ENCODE measurements around the gene AHI1.

Gene AHI1

GRCh38 chr6:135285165-135285564, 212.4 kb downstream of the AHI1 start:
- no peak for DNase-seq (ENCODE audit: low spot score)
- no peak for TF ChIP-seq CTCF (IDR thresholded peaks at IDR 0.05; ENCODE audit: extremely low read depth, missing control alignments)

GRCh38 chr6:135283926-135284325, 213.6 kb downstream of the AHI1 start:
- TF ChIP-seq CTCF (IDR thresholded peaks at IDR 0.05; ENCODE audit: extremely low read depth, missing control alignments): no peak
- DNase-seq (ENCODE audit: low spot score): no peak

GRCh38 chr6:135282395-135282794, 215.1 kb downstream of the AHI1 start:
- DNase-seq (ENCODE audit: low spot score): no peak
- no peak for TF ChIP-seq CTCF (IDR thresholded peaks at IDR 0.05; ENCODE audit: extremely low read depth, missing control alignments)

- no peak for DNase-seq (ENCODE audit: low spot score)
- no peak for TF ChIP-seq CTCF (IDR thresholded peaks at IDR 0.05; ENCODE audit: extremely low read depth, missing control alignments)
Observed at GRCh38 chr6:135281964-135282363, 215.6 kb downstream of the AHI1 start.

- TF ChIP-seq CTCF (IDR thresholded peaks at IDR 0.05; ENCODE audit: extremely low read depth, missing control alignments): no peak
- DNase-seq (ENCODE audit: low spot score): no peak
Observed at GRCh38 chr6:135281227-135281626, 216.3 kb downstream of the AHI1 start.

GRCh38 chr6:135280375-135281136, 217.0 kb downstream of the AHI1 start:
- no peak for DNase-seq (ENCODE audit: low spot score)
- TF ChIP-seq CTCF (IDR thresholded peaks at IDR 0.05; ENCODE audit: extremely low read depth, missing control alignments): no peak

- no peak for TF ChIP-seq CTCF (IDR thresholded peaks at IDR 0.05; ENCODE audit: extremely low read depth, missing control alignments)
- DNase-seq (ENCODE audit: low spot score): no peak
Observed at GRCh38 chr6:135277422-135277821, 220.1 kb downstream of the AHI1 start.
